ENCODE measurements around the gene ALOX5AP.

The ALOX5AP gene

DNA sequence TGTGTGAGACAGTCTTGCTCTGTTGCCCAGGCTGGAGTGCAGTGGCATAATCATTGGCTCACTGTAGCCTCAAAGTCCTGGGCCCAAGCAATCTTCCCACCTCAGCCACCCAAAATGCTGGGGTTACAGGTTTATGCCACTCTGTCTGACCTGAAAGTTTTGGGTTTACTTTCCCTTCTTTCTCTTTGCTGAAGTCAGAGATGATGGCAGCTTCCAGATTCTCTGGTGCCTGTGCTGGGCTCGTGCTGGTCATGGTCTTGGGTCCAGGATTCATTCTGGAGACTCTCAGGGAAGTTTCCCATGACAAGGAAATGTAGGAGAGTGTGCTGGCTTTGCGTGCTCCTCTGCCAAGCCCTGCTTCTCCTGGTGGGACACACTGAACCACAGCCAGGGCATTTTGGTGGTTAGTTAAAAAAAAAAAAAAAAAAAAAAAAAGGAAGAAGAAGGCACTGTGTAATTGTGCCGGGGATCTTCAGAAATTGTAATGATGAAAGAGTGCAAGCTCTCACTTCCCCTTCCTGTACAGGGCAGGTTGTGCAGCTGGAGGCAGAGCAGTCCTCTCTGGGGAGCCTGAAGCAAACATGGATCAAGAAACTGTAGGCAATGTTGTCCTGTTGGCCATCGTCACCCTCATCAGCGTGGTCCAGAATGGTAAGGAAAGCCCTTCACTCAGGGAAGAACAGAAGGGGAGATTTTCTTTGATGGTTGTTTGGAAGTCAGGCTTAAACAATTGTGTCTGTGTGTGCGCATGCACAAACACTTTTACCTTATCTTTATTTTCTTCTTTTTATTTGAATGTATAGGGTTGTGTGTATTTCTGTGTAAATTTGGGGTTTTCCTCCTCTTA lies at the start of gene ALOX5AP:
TSS of gene ALOX5AP (plus strand) at position 519 of the 847 bp plus-strand sequence. CDS start at position 582, 63 bp downstream.
- TF ChIP-seq GATA2 (IDR thresholded peaks at IDR 0.05; ENCODE audit: low read depth, low read length) (no peak), GATA3 (IDR thresholded peaks at IDR 0.05; ENCODE audit: low read depth, low read length) (no peak)

DNA sequence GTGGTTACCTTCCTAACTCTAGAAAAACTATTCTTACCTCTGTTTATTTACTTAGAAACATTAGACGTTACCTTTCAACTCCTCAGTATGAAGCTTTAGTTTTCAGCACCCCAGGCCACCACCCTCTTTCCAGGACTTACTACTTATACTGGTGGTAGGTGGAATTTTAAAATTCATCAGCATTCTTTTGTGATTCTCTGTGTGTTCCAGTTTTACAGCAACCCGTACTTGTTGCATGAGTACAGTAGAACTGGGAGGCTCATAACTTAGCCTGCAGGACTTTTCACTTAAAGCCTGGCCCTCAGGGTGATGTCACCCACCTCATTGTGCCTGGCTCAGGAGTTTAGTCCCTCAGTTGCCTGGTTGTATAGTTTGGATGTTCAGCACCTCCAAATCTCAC lies 49.4 kb upstream of the ALOX5AP start:
- TF ChIP-seq GATA2 (IDR thresholded peaks at IDR 0.05; ENCODE audit: low read depth, low read length) (no peak), GATA3 (IDR thresholded peaks at IDR 0.05; ENCODE audit: low read depth, low read length) (no peak)

DNA sequence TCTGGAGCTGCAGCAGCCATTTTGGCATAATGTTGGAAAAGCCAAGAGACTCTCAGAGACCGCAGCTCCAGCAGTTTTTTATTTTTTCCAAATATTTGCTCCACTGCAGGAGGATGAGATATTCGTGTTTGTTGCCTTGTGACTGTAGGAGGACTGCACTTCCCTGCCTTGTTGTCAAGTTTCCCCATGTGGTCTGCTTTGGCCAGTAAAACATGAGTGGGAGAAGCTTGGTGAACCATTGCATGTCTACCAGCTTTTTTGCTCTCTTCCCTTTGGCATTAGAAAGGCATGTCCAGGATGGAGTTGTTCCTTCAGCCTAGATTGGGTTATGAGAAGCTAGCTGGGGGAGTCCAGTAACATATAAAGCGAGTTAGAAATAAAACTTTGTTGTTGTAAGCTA lies 47.7 kb upstream of the ALOX5AP start:
- TF ChIP-seq GATA3 (IDR thresholded peaks at IDR 0.05; ENCODE audit: low read depth, low read length) (no peak), GATA2 (IDR thresholded peaks at IDR 0.05; ENCODE audit: low read depth, low read length) (no peak)

DNA sequence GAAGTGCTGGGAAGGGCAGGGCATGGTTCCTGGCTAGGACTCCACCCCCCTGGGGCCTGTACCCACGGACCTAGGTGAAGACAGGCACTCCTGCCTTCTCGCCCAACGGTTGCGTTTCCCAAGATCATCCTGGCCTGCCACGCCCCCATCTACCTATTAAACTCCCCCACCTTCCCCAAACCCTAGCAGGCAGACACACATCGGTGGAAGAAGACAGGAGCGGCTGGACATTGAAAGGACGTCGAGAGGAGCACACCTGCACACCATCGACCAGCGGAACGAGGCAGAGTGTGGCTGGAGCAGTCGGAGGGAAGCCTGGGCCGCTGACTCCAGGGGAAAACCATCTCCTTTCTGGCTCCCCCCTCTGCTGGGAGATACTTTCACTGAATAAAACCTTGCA lies 45.6 kb upstream of the ALOX5AP start:
- TF ChIP-seq GATA2 (IDR thresholded peaks at IDR 0.05; ENCODE audit: low read depth, low read length) (no peak), GATA3 (IDR thresholded peaks at IDR 0.05; ENCODE audit: low read depth, low read length) (no peak)

DNA sequence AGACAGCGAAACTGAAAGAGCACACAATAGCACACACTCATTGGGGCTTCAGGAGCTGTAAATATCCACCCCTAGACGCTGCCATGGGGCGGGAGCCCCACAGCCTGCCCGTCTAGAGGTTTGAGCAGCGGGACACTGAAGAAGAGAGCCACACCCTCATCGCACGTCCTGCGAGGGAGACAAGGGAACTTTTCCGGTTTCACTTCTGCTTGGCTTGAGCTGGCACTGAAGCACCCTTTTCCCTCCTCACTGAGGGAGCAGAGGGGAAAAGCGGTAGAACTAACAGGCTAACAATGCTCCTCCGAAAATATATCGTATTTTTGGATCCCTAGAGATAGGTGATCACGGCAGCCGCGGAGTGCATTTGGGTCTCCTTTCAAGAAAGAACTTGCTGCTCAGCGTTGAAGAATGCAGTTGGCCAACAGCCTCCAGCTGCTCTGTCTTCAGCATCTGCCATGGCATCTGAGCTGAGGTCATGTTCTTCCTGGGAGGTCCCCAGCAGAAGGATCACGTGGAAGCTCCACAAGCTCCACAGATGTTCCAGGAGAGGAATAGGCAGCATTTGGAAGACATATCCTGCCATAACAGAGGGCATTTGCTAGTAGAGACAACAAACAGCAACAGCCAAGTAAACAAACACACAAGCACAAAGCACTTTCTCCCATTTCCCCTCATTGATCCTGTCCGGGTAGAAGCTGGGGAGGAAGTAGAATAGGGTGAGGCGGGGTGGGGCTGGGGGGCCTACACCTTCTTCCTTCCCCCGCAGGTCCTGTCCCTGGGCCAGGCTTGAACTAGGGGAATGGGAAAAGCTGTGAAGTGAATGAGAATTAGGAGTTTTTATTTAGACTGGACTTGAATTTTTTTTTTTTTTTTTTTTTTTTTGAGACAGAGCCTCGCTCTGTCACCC lies 44.8 kb upstream of the ALOX5AP start:
- TF ChIP-seq GATA3 (IDR thresholded peaks at IDR 0.05; ENCODE audit: low read depth, low read length) (no peak), GATA2 (IDR thresholded peaks at IDR 0.05; ENCODE audit: low read depth, low read length) (no peak)

DNA sequence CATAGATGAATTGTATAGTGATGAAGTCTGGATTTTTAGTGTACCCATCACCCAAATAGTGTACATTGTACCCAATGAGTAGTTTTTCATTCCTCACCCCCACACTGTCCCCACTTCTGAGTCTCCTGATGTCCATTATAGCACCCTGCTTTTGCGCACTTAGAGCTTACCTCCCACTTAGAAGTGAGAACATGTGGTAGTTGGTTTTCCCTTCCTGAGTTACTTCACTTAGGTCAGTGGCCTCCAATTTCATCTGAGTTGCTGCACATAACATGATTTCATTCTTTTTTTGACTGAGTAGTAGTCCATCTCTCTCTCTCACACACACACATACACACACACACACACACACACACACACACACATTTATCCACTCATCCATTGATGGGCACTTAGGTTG lies 43.2 kb upstream of the ALOX5AP start:
- TF ChIP-seq GATA2 (IDR thresholded peaks at IDR 0.05; ENCODE audit: low read depth, low read length), result no peak
- no peak for TF ChIP-seq GATA3 (IDR thresholded peaks at IDR 0.05; ENCODE audit: low read depth, low read length)

DNA sequence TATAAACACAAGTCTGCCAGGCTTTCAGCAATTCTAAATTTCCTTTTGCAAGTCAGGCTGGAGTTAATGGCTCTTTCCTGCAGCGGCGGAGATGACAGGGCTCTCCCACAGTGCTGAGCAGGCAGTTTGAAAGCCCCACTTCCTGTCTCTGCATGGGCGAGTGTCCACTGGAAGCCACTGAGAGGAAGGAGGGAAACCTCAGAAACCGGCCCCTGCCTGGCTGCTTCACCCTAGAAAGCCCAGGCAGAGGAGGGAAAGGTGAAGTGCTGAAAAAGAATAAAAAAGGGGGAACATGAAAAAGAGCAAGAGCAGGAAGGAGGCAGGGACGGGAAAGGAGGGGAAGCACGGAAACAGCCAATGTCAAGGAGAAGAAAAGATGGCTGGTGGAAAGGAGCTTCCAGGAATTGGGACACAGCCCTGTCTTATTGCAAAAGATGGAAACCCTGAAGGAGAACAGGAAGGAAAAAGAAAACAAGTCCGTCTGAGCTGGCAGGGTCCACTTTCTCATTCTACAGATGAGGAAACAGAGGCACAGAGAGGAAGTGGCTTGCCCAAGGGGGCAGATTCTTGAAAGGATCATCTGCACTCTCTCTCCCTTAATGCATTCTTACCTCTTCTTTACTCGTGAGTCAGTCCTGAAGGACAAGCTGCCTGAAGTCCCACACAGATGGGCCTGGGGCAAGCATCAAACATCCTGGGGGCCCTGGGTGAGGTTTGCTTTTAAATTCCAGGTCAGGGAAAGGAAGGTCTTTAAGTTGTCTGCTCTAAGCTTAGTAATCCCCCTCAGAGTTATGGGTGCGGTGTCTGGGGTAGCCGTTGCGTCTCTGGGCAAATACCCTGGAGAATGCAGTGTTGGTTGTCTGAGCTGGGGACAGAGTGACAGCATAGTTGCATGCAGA lies 38.8 kb upstream of the ALOX5AP start:
- TF ChIP-seq GATA3 (IDR thresholded peaks at IDR 0.05; ENCODE audit: low read depth, low read length) (no peak), GATA2 (IDR thresholded peaks at IDR 0.05; ENCODE audit: low read depth, low read length) (no peak)

DNA sequence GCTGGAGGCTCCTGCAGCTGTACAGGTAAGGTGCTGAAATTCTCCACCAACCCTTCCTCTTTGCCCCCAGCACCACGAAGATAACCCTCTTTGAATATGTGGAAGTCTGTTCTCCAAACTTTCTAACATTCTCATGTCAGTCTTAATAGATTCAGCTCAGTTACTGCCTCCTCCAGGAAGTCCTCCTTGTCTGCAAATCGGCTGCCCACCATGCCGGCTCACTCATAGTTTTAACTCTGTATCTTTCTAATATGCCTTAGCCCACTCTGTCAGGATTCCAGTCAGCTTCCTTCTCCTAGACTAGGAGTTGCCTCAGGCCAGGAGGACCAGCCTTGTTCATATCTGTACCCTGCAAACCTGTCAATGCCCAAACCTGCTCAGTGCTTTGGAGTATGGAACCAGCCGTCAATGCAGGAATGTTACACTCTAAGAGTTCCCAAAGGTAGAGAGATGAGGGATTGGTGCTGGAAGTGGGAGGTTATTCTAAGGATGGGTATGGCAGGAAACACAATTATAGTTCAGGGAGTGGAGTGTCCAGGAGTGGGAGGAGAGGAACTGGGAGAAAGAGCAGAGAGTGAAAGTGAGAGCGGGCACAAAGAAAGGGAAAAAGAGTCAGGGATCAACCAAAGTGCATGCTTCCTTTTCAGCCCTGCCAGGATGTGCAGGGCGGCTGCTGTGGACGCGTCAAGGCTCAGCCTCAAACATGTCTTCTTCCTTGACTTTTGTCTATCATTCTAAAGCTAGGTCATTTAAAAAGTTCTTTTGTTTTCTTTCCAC lies 38.0 kb upstream of the ALOX5AP start:
- TF ChIP-seq GATA3 (IDR thresholded peaks at IDR 0.05; ENCODE audit: low read depth, low read length) (no peak), GATA2 (IDR thresholded peaks at IDR 0.05; ENCODE audit: low read depth, low read length) (no peak)

DNA sequence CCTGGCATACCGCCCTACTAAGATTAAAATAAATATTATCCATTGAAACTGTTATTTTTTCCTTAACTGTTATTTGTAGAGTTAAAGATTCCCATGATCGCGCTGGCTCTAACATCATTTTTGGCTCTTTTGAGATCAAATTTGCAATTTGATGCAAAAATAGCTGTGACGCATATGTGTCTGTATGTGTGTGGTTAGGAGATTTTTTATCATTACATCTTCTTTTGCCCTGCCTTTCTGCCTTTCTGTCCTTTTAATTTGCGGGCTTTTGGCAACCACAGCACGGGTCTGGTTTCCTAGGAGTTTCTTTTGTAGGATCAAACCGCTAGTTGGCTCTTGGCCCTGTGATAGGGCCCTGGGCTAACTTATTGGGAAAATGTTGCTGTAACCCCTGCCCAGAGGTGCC lies 37.3 kb upstream of the ALOX5AP start:
- TF ChIP-seq GATA3 (IDR thresholded peaks at IDR 0.05; ENCODE audit: low read depth, low read length), result 0 out of 2 replicates have a peak, but pooled peaks have one; percentile 35
- peak; percentile 79 for TF ChIP-seq GATA2 (IDR thresholded peaks at IDR 0.05; ENCODE audit: low read depth, low read length)

DNA sequence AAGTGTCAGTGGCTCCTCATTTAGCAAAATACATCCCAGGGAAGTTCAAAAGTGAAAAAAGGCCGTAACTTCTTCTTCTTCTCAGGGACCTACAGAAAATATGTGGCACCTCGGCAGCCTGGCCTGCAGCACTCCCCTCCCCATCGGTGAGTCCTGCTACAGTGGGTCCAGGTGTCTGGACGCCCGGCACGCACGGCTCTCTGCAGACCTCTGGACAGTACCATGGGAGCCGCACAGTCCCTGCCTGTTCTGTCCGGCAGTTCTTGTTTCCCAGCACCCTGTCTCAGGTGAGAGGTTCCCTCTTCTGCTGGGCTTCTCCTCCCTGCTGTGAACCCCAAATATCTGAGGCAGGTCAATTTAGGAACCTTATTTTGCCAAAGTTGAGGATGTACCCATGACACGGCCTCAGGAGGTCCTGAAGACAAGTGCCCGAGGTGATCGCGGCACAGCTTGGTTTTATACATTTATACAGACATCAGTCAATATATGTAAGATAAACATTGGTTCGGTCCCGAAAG lies 36.8 kb upstream of the ALOX5AP start:
- TF ChIP-seq GATA2 (IDR thresholded peaks at IDR 0.05; ENCODE audit: low read depth, low read length) (no peak), GATA3 (IDR thresholded peaks at IDR 0.05; ENCODE audit: low read depth, low read length) (no peak)

DNA sequence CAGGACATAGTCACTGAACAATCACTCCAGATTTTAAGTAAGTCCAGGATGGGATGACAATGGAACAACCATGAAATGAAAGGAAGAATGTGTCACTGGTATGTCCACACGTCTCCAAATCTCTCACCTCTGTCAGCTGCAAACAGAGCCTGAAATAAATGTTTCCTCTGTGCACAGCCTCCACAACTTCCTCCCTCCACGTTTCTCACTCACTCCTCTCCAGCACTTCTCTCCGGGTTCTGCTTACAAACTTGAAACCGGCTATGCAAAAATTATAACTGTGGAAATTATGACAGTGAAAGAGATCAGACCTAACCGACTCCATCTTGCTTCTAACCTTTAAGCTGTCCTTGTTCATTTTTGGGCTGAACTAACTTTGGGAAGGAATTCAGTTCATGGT lies 35.0 kb upstream of the ALOX5AP start:
- TF ChIP-seq GATA2 (IDR thresholded peaks at IDR 0.05; ENCODE audit: low read depth, low read length) (no peak), GATA3 (IDR thresholded peaks at IDR 0.05; ENCODE audit: low read depth, low read length) (no peak)

DNA sequence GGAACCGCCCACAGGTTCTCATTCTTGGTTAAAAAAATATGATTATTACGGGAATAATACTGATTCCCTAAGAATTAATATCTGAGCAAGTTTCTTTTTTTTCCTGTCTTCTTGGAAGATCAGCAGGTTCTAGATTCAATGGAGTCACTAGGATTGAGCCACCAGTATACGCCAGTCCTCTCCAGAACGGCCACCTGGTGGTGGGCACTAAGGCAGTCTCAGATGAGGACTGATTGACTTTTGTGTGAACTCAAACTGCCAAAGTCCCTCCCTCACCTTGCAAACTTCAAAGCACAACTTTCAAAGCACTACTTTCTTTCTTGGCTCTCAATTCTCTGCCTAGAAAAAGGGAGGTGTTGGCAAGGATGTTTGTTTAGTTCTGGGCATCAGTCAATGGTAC lies 33.3 kb upstream of the ALOX5AP start:
- TF ChIP-seq GATA3 (IDR thresholded peaks at IDR 0.05; ENCODE audit: low read depth, low read length) (no peak), GATA2 (IDR thresholded peaks at IDR 0.05; ENCODE audit: low read depth, low read length) (no peak)

DNA sequence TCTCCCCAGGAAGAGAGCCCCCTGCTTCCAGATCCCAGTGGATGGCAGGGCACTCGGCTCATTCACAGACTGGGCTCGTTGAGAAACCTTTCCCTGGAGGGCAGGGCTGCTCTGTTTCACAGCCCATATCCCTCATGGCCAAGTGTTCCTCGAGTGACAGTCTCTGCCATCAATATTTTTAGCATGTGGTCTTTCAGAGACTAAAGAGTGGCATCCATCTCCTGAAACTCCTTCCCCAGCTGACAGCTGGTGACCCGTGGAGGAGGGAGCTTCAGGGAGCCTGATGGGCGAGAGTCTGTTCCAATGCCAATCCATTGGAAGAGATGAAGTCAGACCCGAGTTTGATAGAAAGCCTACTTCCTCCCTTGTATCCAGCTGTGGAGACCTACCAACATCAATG lies 30.7 kb upstream of the ALOX5AP start:
- TF ChIP-seq GATA3 (IDR thresholded peaks at IDR 0.05; ENCODE audit: low read depth, low read length) (no peak), GATA2 (IDR thresholded peaks at IDR 0.05; ENCODE audit: low read depth, low read length) (no peak)

Measured in SH-SY5Y (cell line).